Lung (tissue), 12 donors: Measurements from ENCODE around the gene PRLR. TPM values are rescaled to one million over a fixed set of nuclear protein-coding genes. Genes with fewer than 3 reads are reported as not detected.

Experiments used
- ATAC-seq: fragments of 200-7000 bp; cut with Tn5 transposase; one replicate; pipeline ENCODE4 v1.9.1; 2020; ENCODE audit warnings: moderate number of reproducible peaks; ENCODE audit not compliant: insufficient read depth, low FRiP score
- DNase-seq, 3 donors: peaks; one replicate each; pipeline ENCODE4 v3.0.0-alpha.2; 2013 to 2017
- H3K27ac ChIP-seq, 2 donors: one replicate each; pipeline ENCODE4 v1.5.1; 2013; ENCODE audit warnings: mild to moderate bottlenecking in 2 of 2, moderate library complexity in 2 of 2, control low read depth in 1 of 2, inconsistent platforms in 1 of 2, low read depth in 1 of 2, low read length in 1 of 2
- H3K27me3 ChIP-seq, 3 donors: one replicate each; pipeline ENCODE4 v1.5.1; 2013; ENCODE audit warnings: low read length in 2 of 3; ENCODE audit not compliant: control insufficient read depth in 3 of 3, insufficient read depth in 3 of 3
- H3K36me3 ChIP-seq, 4 donors: one replicate each; pipeline ENCODE4 v1.5.1; 2013; ENCODE audit warnings: low read length in 4 of 4, mild to moderate bottlenecking in 1 of 4, moderate library complexity in 1 of 4; ENCODE audit not compliant: control insufficient read depth in 4 of 4, insufficient read depth in 4 of 4
- H3K4me1 ChIP-seq, 5 donors: one replicate each; pipeline ENCODE4 v1.5.1; 2013; ENCODE audit warnings: low read length in 5 of 5, mild to moderate bottlenecking in 2 of 5, moderate library complexity in 1 of 5; ENCODE audit not compliant: control insufficient read depth in 5 of 5, insufficient read depth in 5 of 5
- H3K4me3 ChIP-seq: one replicate; pipeline ENCODE4 v1.5.1; 2013; ENCODE audit warnings: mild to moderate bottlenecking, control low read depth, moderate library complexity
- H3K9ac ChIP-seq, 2 donors: one replicate each; pipeline ENCODE4 v1.5.1; 2013; ENCODE audit warnings: low read length in 2 of 2, control low read depth in 1 of 2; ENCODE audit not compliant: insufficient read depth in 1 of 2
- H3K9me3 ChIP-seq, 4 donors: one replicate each; pipeline ENCODE4 v1.5.1; 2013; ENCODE audit warnings: low read length in 3 of 4, mild to moderate bottlenecking in 1 of 4, moderate library complexity in 1 of 4; ENCODE audit not compliant: control insufficient read depth in 4 of 4, insufficient read depth in 3 of 4
- CTCF ChIP-seq: IDR thresholded peaks from 2 replicates; pipeline ENCODE4 v1.5.1; 2012; ENCODE audit warnings: mild to moderate bottlenecking; ENCODE audit errors: control extremely low read depth, extremely low read depth
- WGBS, 2 donors: extraction: QIAGEN DNeasy Blood & Tissue Kit; methylation state at CpG; one replicate each; pipeline ENCODE4 v1.1.7; 2013; 5-methylcytosine and 5-hydroxymethylcytosine counted together
- polyA plus RNA-seq, 2 donors: library from polyadenylated mRNA; stranded (reverse); fragments of 200-250 nt; gene quantifications; one replicate each; pipeline ENCODE4 v1.2.1, GENCODE V29; 2013
- total RNA-seq, 2 donors: library from RNA; depleted of rRNA in 1 of 2; stranded (reverse); fragments of >200 nt in 1 of 2; gene quantifications; one replicate each; pipeline ENCODE4 v1.2.1, GENCODE V29; 2014 to 2021
- donor health status: control.
- donor health status: control.
- donor health status: Bipolar disorder and iron deficiency.
- donor health status: healthy.
- donor health status: DM: yes; HTN: yes; CAD: no.

PRLR gene
- total and polyA plus RNA-seq, 4 donors: 0.02 to 3.4 (median 0.76) TPM

GRCh38 chr5:35023391-35024178, 206.7 kb downstream of the PRLR start:
- no peak overlapping the region for H3K9ac ChIP-seq
- H3K27me3 ChIP-seq: no peaks in the 10 kb centered on the region
- no peaks in the 10 kb centered on the region for H3K36me3 ChIP-seq
- H3K27ac ChIP-seq: no peak overlapping the region
- H3K4me3 ChIP-seq: no peak overlapping the region
- 92 to 93% methylated on average over 7 of the region's 7 CpGs for WGBS, 2 donors
- no peak for TF ChIP-seq CTCF
- DNase-seq (no peak), ATAC-seq (no peak)
- no peaks in the 10 kb centered on the region for H3K9me3 ChIP-seq
- H3K4me1 ChIP-seq: peaks cover 0 to 14% (median 1%) of the 10 kb centered on the region in 5 donors

GRCh38 chr5:35016174-35017051, 213.9 kb downstream of the PRLR start:
- no peaks in the 10 kb centered on the region for H3K9me3 ChIP-seq
- no peak for DNase-seq
- H3K36me3 ChIP-seq: no peaks in the 10 kb centered on the region
- no peak for ATAC-seq
- TF ChIP-seq CTCF: no peak
- WGBS, 2 donors: 46 to 51% methylated on average over 4 of the region's 4 CpGs
- H3K4me1 ChIP-seq: no peaks in the 10 kb centered on the region
- no peak overlapping the region for H3K4me3 ChIP-seq
- no peak overlapping the region for H3K9ac ChIP-seq
- H3K27me3 ChIP-seq: no peaks in the 10 kb centered on the region
- no peak overlapping the region for H3K27ac ChIP-seq

GRCh38 chr5:35015063-35015462, 215.2 kb downstream of the PRLR start:
- no peak overlapping the region for H3K4me3 ChIP-seq
- no peaks in the 10 kb centered on the region for H3K27me3 ChIP-seq
- no peaks in the 10 kb centered on the region for H3K36me3 ChIP-seq
- H3K9me3 ChIP-seq: no peaks in the 10 kb centered on the region
- no peaks in the 10 kb centered on the region for H3K4me1 ChIP-seq
- DNase-seq (no peak), ATAC-seq (no peak)
- H3K9ac ChIP-seq: no peak overlapping the region
- 67 to 73% methylated on average over 4 of the region's 4 CpGs for WGBS, 2 donors
- TF ChIP-seq CTCF: no peak
- H3K27ac ChIP-seq: no peak overlapping the region
